ENCODE results near the gene VPS16. TPM values are rescaled to one million over a fixed set of nuclear protein-coding genes. Genes with fewer than 3 reads are reported as not detected.

VPS16 gene
- total and polyA plus RNA-seq, 12 donors, result 24.8 to 115 (median 34.8) TPM

GRCh38 chr20:2809690-2810089 is 30.9 kb upstream of the VPS16 start:
- intact Hi-C loops (cut with DNase I), result no loop called here
- no peak for DNase-seq
- 76 to 89% (median 87%) methylated on average over 10 of the region's 10 CpGs for WGBS, 4 donors
- Histone ChIP-seq H3K4me3 (no peak overlapping the region), H3K36me3 (replicated peaks in 1 of 2) (no peaks in the 10 kb centered on the region), H3K27me3 (peaks cover 8% of the 10 kb centered on the region), H3K4me1 (replicated peaks in 1 of 2) (no peaks in the 10 kb centered on the region), H3K27ac (no peak overlapping the region), H3K9me3 (replicated peaks in 1 of 3) (no peaks in the 10 kb centered on the region)
- TF ChIP-seq CTCF (IDR thresholded peaks at IDR 0.05) (no peak), POLR2A (IDR thresholded peaks at IDR 0.05) (no peak)

- no peak for DNase-seq
- no peaks in the 10 kb centered on the region for H3K36me3 ChIP-seq (replicated peaks in 1 of 2)
- no peak for TF ChIP-seq POLR2A (IDR thresholded peaks at IDR 0.05)
- TF ChIP-seq CTCF (IDR thresholded peaks at IDR 0.05), result no peak
- H3K9me3 ChIP-seq (replicated peaks in 1 of 3), result no peaks in the 10 kb centered on the region
- no peaks in the 10 kb centered on the region for H3K27me3 ChIP-seq
- WGBS, 4 donors, result 60 to 91% (median 76%) methylated on average over 3 of the region's 3 CpGs
- no peak overlapping the region for H3K4me3 ChIP-seq
- intact Hi-C loops (cut with DNase I), result no loop called here
- H3K27ac ChIP-seq, result no peak overlapping the region
- peaks cover 0 to 4% of the 10 kb centered on the region in 2 donors for H3K4me1 ChIP-seq (replicated peaks in 1 of 2)
Measured at GRCh38 chr20:2812189-2812588, 28.4 kb upstream of the VPS16 start.

GRCh38 chr20:2814076-2814475 is 26.5 kb upstream of the VPS16 start:
- intact Hi-C loops (cut with DNase I), result no loop called here
- H3K9me3 ChIP-seq (replicated peaks in 1 of 3), result no peaks in the 10 kb centered on the region
- H3K27ac ChIP-seq, result peak overlapping the region in 1 of 5 donors; percentile 75
- no peak overlapping the region for H3K4me3 ChIP-seq
- H3K27me3 ChIP-seq, result no peaks in the 10 kb centered on the region
- no peak for TF ChIP-seq CTCF (IDR thresholded peaks at IDR 0.05)
- no peak for TF ChIP-seq POLR2A (IDR thresholded peaks at IDR 0.05)
- peak in 1 of 7 donors; percentile 13 for DNase-seq
- 87 to 100% (median 96%) methylated on average over 1 of the region's 1 CpG for WGBS, 4 donors
- peaks cover 0 to 4% of the 10 kb centered on the region in 2 donors for H3K4me1 ChIP-seq (replicated peaks in 1 of 2)
- no peaks in the 10 kb centered on the region for H3K36me3 ChIP-seq (replicated peaks in 1 of 2)

DNA sequence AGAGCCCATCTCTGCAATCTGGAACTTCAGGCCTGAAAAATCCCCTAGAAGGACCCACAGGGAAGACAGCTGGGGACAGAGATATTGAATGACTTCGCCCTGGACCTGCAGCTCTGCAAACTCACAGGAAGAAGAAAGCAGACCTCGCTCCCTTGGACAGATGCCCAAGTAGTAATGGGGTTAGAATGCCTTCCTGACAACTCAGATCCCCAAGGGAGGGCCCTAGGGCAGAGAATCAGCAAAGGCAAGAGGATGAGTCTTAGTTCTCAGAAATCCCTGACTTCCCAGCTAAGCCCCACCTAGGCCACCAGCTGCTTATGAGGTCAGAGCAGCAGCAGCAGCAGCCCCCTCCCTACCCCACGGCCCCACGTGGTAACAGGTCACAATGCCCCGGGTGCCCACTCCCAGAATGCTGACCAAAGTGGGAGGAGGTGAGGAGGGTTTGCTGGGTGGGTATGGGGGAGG is 25.9 kb upstream of the VPS16 start, which contains the start of gene C20orf141:
Gene C20orf141, plus strand, starts transcription at position 401 of the 465 bp plus-strand sequence. CDS start 198 bp downstream, outside the sequence.
- intact Hi-C loops (cut with DNase I), result no loop called here
- no peaks in the 10 kb centered on the region for H3K36me3 ChIP-seq (replicated peaks in 1 of 2)
- no peak within 1 kb of the TSS for H3K4me3 ChIP-seq

More for the DNA sequence above, 25.9 kb upstream of the VPS16 start, which contains the start of gene C20orf141:
- DNase-seq, result peak in 6 of 7 donors; percentile 43 to 77 (median 60)
- TF ChIP-seq CTCF (IDR thresholded peaks at IDR 0.05), result no peak
- no peak for TF ChIP-seq POLR2A (IDR thresholded peaks at IDR 0.05)
- 39 to 57% (median 42%) methylated on average over 2 to 5 of the region's 5 CpGs for WGBS, 4 donors
- peak within 1 kb of the TSS in 2 of 5 donors; percentile 44 to 75 for H3K27ac ChIP-seq
- peaks cover 0 to 4% of the 10 kb centered on the region in 2 donors for H3K4me1 ChIP-seq (replicated peaks in 1 of 2)
- no peaks in the 10 kb centered on the region for H3K9me3 ChIP-seq (replicated peaks in 1 of 3)
- H3K27me3 ChIP-seq, result no peaks in the 10 kb centered on the region
